ENCODE data around the gene RNF19B.

DNA sequence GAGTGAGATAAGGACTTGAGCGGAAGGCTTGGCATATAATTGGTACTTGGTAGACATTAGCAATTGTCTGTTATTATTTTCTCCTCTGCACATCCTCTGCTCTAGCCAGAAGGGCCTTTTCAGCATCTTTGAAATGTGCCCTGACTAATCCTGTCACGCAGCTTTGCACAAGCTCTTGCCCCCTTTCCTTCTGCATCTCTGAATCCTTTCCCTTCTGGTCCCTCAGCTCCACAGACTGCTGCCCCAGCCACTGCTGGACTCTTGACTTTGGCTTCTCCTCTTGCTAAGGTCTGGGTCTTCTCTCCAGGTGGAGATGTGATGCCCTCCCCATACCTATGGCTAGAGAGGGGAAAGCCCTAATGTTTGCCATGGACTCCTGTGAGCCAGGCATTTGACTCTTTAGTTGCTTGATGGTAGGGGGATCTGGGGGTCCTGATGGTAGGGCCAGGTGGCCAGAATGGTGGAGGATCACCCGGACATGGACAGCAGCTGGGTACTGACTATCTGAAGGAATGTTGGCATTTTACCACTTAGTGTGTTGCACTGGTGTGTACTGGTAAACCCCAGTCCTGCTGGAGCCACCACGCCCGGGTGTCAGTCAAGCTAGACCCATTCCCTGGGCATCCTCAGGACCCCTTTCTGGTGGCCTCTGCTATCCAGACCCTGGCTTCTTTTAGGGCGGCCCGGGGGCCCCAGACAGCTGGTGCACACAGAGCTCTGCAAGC is 73.9 kb downstream of the RNF19B start:
- TF ChIP-seq EZH2 (IDR thresholded peaks at IDR 0.05; ENCODE audit: low read depth, low read length, severe bottlenecking) (no peak), KDM1A (IDR thresholded peaks at IDR 0.05; ENCODE audit: borderline replicate concordance, low read length) (no peak), JUND (IDR thresholded peaks at IDR 0.05; ENCODE audit: low read length) (no peak), SRF (IDR thresholded peaks at IDR 0.05; ENCODE audit: low read depth, low read length) (no peak), CTCF (IDR thresholded peaks at IDR 0.05; ENCODE audit: control extremely low read depth in 1 of 3, insufficient read depth in 1 of 3, low read depth in 1 of 3, low read length in 3 of 3) (no peak), TEAD4 (IDR thresholded peaks at IDR 0.05; ENCODE audit: low read depth, low read length) (no peak), TAF1 (IDR thresholded peaks at IDR 0.05; ENCODE audit: low read depth, low read length) (no peak), ATF3 (IDR thresholded peaks at IDR 0.05; ENCODE audit: insufficient read depth, low read depth, low read length) (no peak), PHF8 (conservative IDR thresholded peaks at IDR 0.05; ENCODE audit: low read depth, low read length) (no peak), SIRT6 (IDR thresholded peaks at IDR 0.05; ENCODE audit: low read length) (no peak), MAFK (IDR thresholded peaks at IDR 0.05; ENCODE audit: low read depth, low read length) (no peak), POLR2A (IDR thresholded peaks at IDR 0.05; ENCODE audit: control extremely low read depth in 1 of 2, low read depth in 2 of 2, low read length in 2 of 2) (no peak), SUZ12 (IDR thresholded peaks at IDR 0.05; ENCODE audit: low read length) (no peak)
